GM12801 (cell line): Measurements from ENCODE around the gene LENEP.
A peak's percentile ranks its signal among the peaks of the same experiment; 100 is the strongest.

Experiments used
- CTCF ChIP-seq: IDR thresholded peaks from one replicate; pipeline ENCODE4 v1.5.1; 2011; ENCODE audit warnings: control low read depth; ENCODE audit not compliant: insufficient read length; ENCODE audit errors: extremely low read depth

LENEP gene

GRCh38 chr1:155014709-155015508, 21.5 kb downstream of the LENEP start:
- TF ChIP-seq CTCF: no peak

- no peak for TF ChIP-seq CTCF
These were observed 22.3 kb downstream of the LENEP start for GRCh38 chr1:155015527-155016230.

GRCh38 chr1:155016231-155016831, 22.9 kb downstream of the LENEP start:
- TF ChIP-seq CTCF: no peak

GRCh38 chr1:155017041-155017945, 23.9 kb downstream of the LENEP start:
- peak; percentile 41 for TF ChIP-seq CTCF

- TF ChIP-seq CTCF: no peak
These were observed 24.5 kb downstream of the LENEP start for GRCh38 chr1:155017946-155018316.

GRCh38 chr1:155018617-155019348, 25.4 kb downstream of the LENEP start:
- TF ChIP-seq CTCF: no peak
